HEK293T (cell line): ENCODE data around the gene PITPNB.

ENCODE experiments used
- CTCF ChIA-PET: fragments of 350-600 bp; formaldehyde crosslinking; extraction: SDS; loops from one replicate; lab custom pipeline; 2021; ENCODE audit warnings: antibody characterized with exemption, inconsistent platforms; lab: Yijun Ruan, JAX
- POLR2A ChIA-PET: fragments of 350-600 bp; formaldehyde crosslinking; extraction: SDS; loops from one replicate; lab custom pipeline; 2020; ENCODE audit warnings: antibody characterized with exemption, inconsistent platforms; lab: Yijun Ruan, JAX
- DNase-seq: peaks from one replicate; pipeline ENCODE4 v3.0.0; 2012; ENCODE audit warnings: mixed read lengths; ENCODE audit errors: extremely low spot score
- ARNT ChIP-seq: fragments of 450-650 bp; IDR thresholded peaks from 2 replicates; pipeline ENCODE4 v1.6.1; 2017; ENCODE audit warnings: mild to moderate bottlenecking
- BHLHE40 ChIP-seq: fragments of 450-650 bp; IDR thresholded peaks from 2 replicates; pipeline ENCODE4 v1.6.1; 2016; ENCODE audit warnings: mild to moderate bottlenecking, moderate library complexity, borderline replicate concordance
- CTBP1 ChIP-seq: fragments of 450-650 bp; IDR thresholded peaks from 2 replicates; pipeline ENCODE4 v1.6.1; 2016; ENCODE audit warnings: borderline replicate concordance
- ELF4 ChIP-seq: fragments of 450-650 bp; IDR thresholded peaks from 2 replicates; pipeline ENCODE4 v1.6.1; 2017; ENCODE audit warnings: antibody characterized with exemption
- FOXA1 ChIP-seq: fragments of 450-650 bp; IDR thresholded peaks from 2 replicates; pipeline ENCODE4 v1.6.1; 2016; ENCODE audit warnings: mild to moderate bottlenecking
- FOXK2 ChIP-seq: fragments of 450-650 bp; IDR thresholded peaks from 2 replicates; pipeline ENCODE4 v1.6.1; 2016; ENCODE audit warnings: mild to moderate bottlenecking
- FOXM1 ChIP-seq: fragments of 450-650 bp; IDR thresholded peaks from 2 replicates; pipeline ENCODE4 v1.6.1; 2017; ENCODE audit warnings: mild to moderate bottlenecking, borderline replicate concordance
- HDGF ChIP-seq: fragments of 450-650 bp; IDR thresholded peaks from 2 replicates; pipeline ENCODE4 v1.6.1; 2017; ENCODE audit warnings: antibody characterized with exemption, borderline replicate concordance
- L3MBTL2 ChIP-seq: fragments of 450-650 bp; conservative IDR thresholded peaks from 2 replicates; pipeline ENCODE4 v1.6.1; 2016; ENCODE audit warnings: mild to moderate bottlenecking
- LEF1 ChIP-seq: fragments of 450-650 bp; IDR thresholded peaks from 2 replicates; pipeline ENCODE4 v1.6.1; 2017; ENCODE audit warnings: mild to moderate bottlenecking, borderline replicate concordance
- NFRKB ChIP-seq: fragments of 450-650 bp; IDR thresholded peaks from 2 replicates; pipeline ENCODE4 v1.6.1; 2016; ENCODE audit warnings: mild to moderate bottlenecking, moderate library complexity
- PKNOX1 ChIP-seq: fragments of 450-650 bp; IDR thresholded peaks from 2 replicates; pipeline ENCODE4 v1.6.1; 2016
- SP1 ChIP-seq: fragments of 450-650 bp; IDR thresholded peaks from 2 replicates; pipeline ENCODE4 v1.6.1; 2017
- SUZ12 ChIP-seq: fragments of 450-650 bp; IDR thresholded peaks from 2 replicates; pipeline ENCODE4 v1.6.1; 2016; ENCODE audit warnings: mild to moderate bottlenecking
- TARDBP ChIP-seq: fragments of 450-650 bp; IDR thresholded peaks from 2 replicates; pipeline ENCODE4 v1.6.1; 2016
- ZNF384 ChIP-seq: fragments of 450-650 bp; IDR thresholded peaks from 2 replicates; pipeline ENCODE4 v1.6.1; 2016

The PITPNB gene

GRCh38 chr22:27905653-27906052 lies 13.4 kb downstream of the PITPNB start:
- TF ChIP-seq FOXK2 (no peak), TARDBP (no peak), SUZ12 (no peak), FOXM1 (no peak), ZNF384 (no peak), CTBP1 (no peak), HDGF (no peak), PKNOX1 (no peak), BHLHE40 (no peak), NFRKB (no peak), FOXA1 (no peak), SP1 (no peak)
- POLR2A ChIA-PET, result interaction anchor here (1.3 kb wide), 1 partner anchor 13 kb away, joined by 3 read pairs; the partner anchor contains the start of gene PITPNB
- no peak for DNase-seq
- CTCF ChIA-PET, result no interaction called here

GRCh38 chr22:27903805-27904473 lies 15.1 kb downstream of the PITPNB start:
- POLR2A ChIA-PET, result no interaction called here
- CTCF ChIA-PET, result interaction anchor here (1.0 to 1.3 kb wide), 2 partner anchors 9 to 17 kb away, joined by 3 read pairs; no protein-coding TSS in a partner anchor
- DNase-seq, result no peak
- TF ChIP-seq BHLHE40 (no peak), FOXA1 (no peak), FOXK2 (no peak), NFRKB (no peak), ELF4 (no peak)

- no peak for DNase-seq
- no peak for TF ChIP-seq TARDBP
- no peak for TF ChIP-seq ELF4
- no peak for TF ChIP-seq PKNOX1
- TF ChIP-seq SP1, result no peak
- no peak for TF ChIP-seq ARNT
- TF ChIP-seq BHLHE40, result no peak
- TF ChIP-seq FOXM1, result no peak
- no peak for TF ChIP-seq LEF1
- TF ChIP-seq FOXA1, result no peak
- TF ChIP-seq SUZ12, result no peak
- no peak for TF ChIP-seq NFRKB
- TF ChIP-seq FOXK2, result no peak
- no peak for TF ChIP-seq ZNF384
- TF ChIP-seq HDGF, result no peak
- TF ChIP-seq CTBP1, result no peak
- TF ChIP-seq L3MBTL2, result no peak
- ChIA-PET POLR2A (interaction anchor here (0.5 to 2.3 kb wide), 2 partner anchors 10 to 19 kb away, joined by 3 to 8 read pairs; partner anchors contain the start of gene PITPNB), CTCF (interaction anchor here (0.6 to 1.9 kb wide), 2 partner anchors 14 to 67 kb away, joined by 3 to 5 read pairs; no protein-coding TSS in a partner anchor)
These were observed 18.9 kb downstream of the PITPNB start for GRCh38 chr22:27900153-27900552.

GRCh38 chr22:27896245-27896644 lies 22.8 kb downstream of the PITPNB start:
- POLR2A ChIA-PET, result no interaction called here
- TF ChIP-seq SUZ12, result no peak
- TF ChIP-seq ARNT, result no peak
- no peak for TF ChIP-seq TARDBP
- no peak for TF ChIP-seq BHLHE40
- no peak for TF ChIP-seq FOXA1
- no peak for TF ChIP-seq ZNF384
- no peak for TF ChIP-seq CTBP1
- no peak for TF ChIP-seq FOXK2
- no peak for TF ChIP-seq ELF4
- no peak for TF ChIP-seq PKNOX1
- TF ChIP-seq L3MBTL2, result no peak
- no peak for TF ChIP-seq NFRKB
- TF ChIP-seq HDGF, result no peak
- no peak for TF ChIP-seq LEF1
- no peak for TF ChIP-seq SP1
- CTCF ChIA-PET, result no interaction called here
- DNase-seq, result no peak

- ChIA-PET POLR2A (no interaction called here), CTCF (no interaction called here)
- TF ChIP-seq HDGF, result no peak
- TF ChIP-seq FOXM1, result no peak
- no peak for TF ChIP-seq BHLHE40
- no peak for TF ChIP-seq FOXA1
- no peak for TF ChIP-seq FOXK2
- no peak for TF ChIP-seq SUZ12
- TF ChIP-seq PKNOX1, result no peak
- no peak for TF ChIP-seq NFRKB
- TF ChIP-seq ZNF384, result no peak
- no peak for TF ChIP-seq SP1
- TF ChIP-seq ELF4, result no peak
- no peak for TF ChIP-seq TARDBP
- no peak for TF ChIP-seq CTBP1
- TF ChIP-seq LEF1, result no peak
- no peak for TF ChIP-seq ARNT
- no peak for TF ChIP-seq L3MBTL2
- DNase-seq, result no peak
These were observed 23.5 kb downstream of the PITPNB start for GRCh38 chr22:27895600-27895999.
